ENCODE measurements around the gene CCL20. TPM values are rescaled to one million over a fixed set of nuclear protein-coding genes. Genes with fewer than 3 reads are reported as not detected.

CCL20 gene
- total RNA-seq, 2 experiments from 2014 or later = 0.37 TPM; not detected in 1

- Mint-ChIP-seq H3K27ac (no peak overlapping the region), H3K36me3 (ENCODE audit: low read depth) (no peaks in the 10 kb centered on the region), H3K4me1 (no peaks in the 10 kb centered on the region), H3K9me3 (no peaks in the 10 kb centered on the region), H3K4me3 (no peak overlapping the region), H3K27me3 (no peaks in the 10 kb centered on the region)
- ChIA-PET POLR2A (no interaction called here), CTCF (no interaction called here)
- no peak for DNase-seq
These were observed 41.8 kb downstream of the CCL20 start for GRCh38 chr2:227855440-227855839.

GRCh38 chr2:227856697-227857096 lies 43.1 kb downstream of the CCL20 start:
- CTCF ChIA-PET = no interaction called here
- Mint-ChIP-seq H3K27me3 (no peaks in the 10 kb centered on the region), H3K9me3 (no peaks in the 10 kb centered on the region), H3K4me3 (no peak overlapping the region), H3K4me1 (no peaks in the 10 kb centered on the region), H3K27ac (no peak overlapping the region), H3K36me3 (ENCODE audit: low read depth) (no peaks in the 10 kb centered on the region)
- POLR2A ChIA-PET = no interaction called here
- DNase-seq = no peak

GRCh38 chr2:227860221-227860641 lies 46.6 kb downstream of the CCL20 start:
- DNase-seq = no peak
- CTCF ChIA-PET = interaction anchor here (1.3 kb wide), 1 partner anchor 27 kb away, joined by 4 read pairs; no protein-coding TSS in a partner anchor
- Mint-ChIP-seq H3K36me3 (ENCODE audit: low read depth) (no peaks in the 10 kb centered on the region), H3K4me1 (no peaks in the 10 kb centered on the region), H3K9me3 (no peaks in the 10 kb centered on the region), H3K27ac (no peak overlapping the region), H3K27me3 (peaks cover 3% of the 10 kb centered on the region), H3K4me3 (no peak overlapping the region)
- POLR2A ChIA-PET = no interaction called here

- no peaks in the 10 kb centered on the region for H3K36me3 Mint-ChIP-seq (ENCODE audit: low read depth)
- peaks cover 3% of the 10 kb centered on the region for H3K27me3 Mint-ChIP-seq
- no peaks in the 10 kb centered on the region for H3K9me3 Mint-ChIP-seq
- no peak overlapping the region for H3K27ac Mint-ChIP-seq
- ChIA-PET POLR2A (no interaction called here), CTCF (interaction anchor here (1.3 to 2.1 kb wide), 2 partner anchors 28 to 95 kb away, joined by 4 read pairs; no protein-coding TSS in a partner anchor)
- no peak overlapping the region for H3K4me3 Mint-ChIP-seq
- no peaks in the 10 kb centered on the region for H3K4me1 Mint-ChIP-seq
- no peak for DNase-seq
These were observed 47.4 kb downstream of the CCL20 start for GRCh38 chr2:227861011-227861410.

GRCh38 chr2:227862227-227862740 lies 48.6 kb downstream of the CCL20 start:
- CTCF ChIA-PET = interaction anchor here (0.6 to 2.1 kb wide), 9 partner anchors 9 to 455 kb away, joined by 3 to 6 read pairs (median 4); partner anchors contain the start of gene DAW1
- POLR2A ChIA-PET = no interaction called here
- Mint-ChIP-seq H3K4me3 (no peak overlapping the region), H3K27me3 (peaks cover 3% of the 10 kb centered on the region), H3K9me3 (no peaks in the 10 kb centered on the region), H3K36me3 (ENCODE audit: low read depth) (no peaks in the 10 kb centered on the region), H3K4me1 (no peaks in the 10 kb centered on the region), H3K27ac (no peak overlapping the region)
- peak; percentile 31 for DNase-seq

GRCh38 chr2:227862741-227863588 lies 49.3 kb downstream of the CCL20 start:
- no peak for DNase-seq
- Mint-ChIP-seq H3K9me3 (no peaks in the 10 kb centered on the region), H3K27ac (no peak overlapping the region), H3K4me3 (no peak overlapping the region), H3K36me3 (ENCODE audit: low read depth) (no peaks in the 10 kb centered on the region), H3K27me3 (peaks cover 3% of the 10 kb centered on the region), H3K4me1 (no peaks in the 10 kb centered on the region)
- ChIA-PET POLR2A (no interaction called here), CTCF (interaction anchor here (0.8 to 2.1 kb wide), 9 partner anchors 8 to 97 kb away, joined by 3 to 6 read pairs (median 3); partner anchors contain the start of gene DAW1)

GRCh38 chr2:227864161-227864756 lies 50.6 kb downstream of the CCL20 start:
- Mint-ChIP-seq H3K4me3 (no peak overlapping the region), H3K36me3 (ENCODE audit: low read depth) (no peaks in the 10 kb centered on the region), H3K9me3 (no peaks in the 10 kb centered on the region), H3K27me3 (peaks cover 3% of the 10 kb centered on the region), H3K4me1 (no peaks in the 10 kb centered on the region), H3K27ac (no peak overlapping the region)
- no peak for DNase-seq
- CTCF ChIA-PET = interaction anchor here (1.7 kb wide), 1 partner anchor 34 kb away, joined by 3 read pairs; no protein-coding TSS in a partner anchor
- POLR2A ChIA-PET = no interaction called here

- H3K4me1 Mint-ChIP-seq = no peaks in the 10 kb centered on the region
- H3K27ac Mint-ChIP-seq = no peak overlapping the region
- H3K36me3 Mint-ChIP-seq (ENCODE audit: low read depth) = no peaks in the 10 kb centered on the region
- H3K9me3 Mint-ChIP-seq = no peaks in the 10 kb centered on the region
- DNase-seq = no peak
- ChIA-PET CTCF (no interaction called here), POLR2A (no interaction called here)
- H3K4me3 Mint-ChIP-seq = no peak overlapping the region
- peaks cover 8% of the 10 kb centered on the region for H3K27me3 Mint-ChIP-seq
These were observed 51.6 kb downstream of the CCL20 start for GRCh38 chr2:227865291-227865690.

Other genes starting within 250 kb of the CCL20 start
- not detected for gene SCYGR2, start 214.9 kb upstream of the CCL20 start, total RNA-seq
- gene SCYGR3, start 199.0 kb upstream of the CCL20 start, total RNA-seq = not detected
- gene SCYGR4, start 196.3 kb upstream of the CCL20 start, total RNA-seq = not detected
- gene SCYGR5, start 147.0 kb upstream of the CCL20 start, total RNA-seq = not detected
- gene SLC19A3, start 95.8 kb upstream of the CCL20 start, total RNA-seq = not detected
- not detected for gene SCYGR6, start 89.1 kb upstream of the CCL20 start, total RNA-seq
- gene SCYGR7, start 85.5 kb upstream of the CCL20 start, total RNA-seq = not detected
- gene SCYGR8, start 67.9 kb upstream of the CCL20 start, total RNA-seq = not detected
- gene DAW1, start 57.8 kb downstream of the CCL20 start, total RNA-seq = not detected